RPMI8226 (cell line): Measurements from ENCODE around the gene DGKE.
A peak's percentile ranks its signal among the peaks of the same experiment; 100 is the strongest.

ENCODE experiments used
- DNase-seq: peaks from one replicate; pipeline ENCODE4 v3.0.0-alpha.2; 2015

Gene DGKE

DNA sequence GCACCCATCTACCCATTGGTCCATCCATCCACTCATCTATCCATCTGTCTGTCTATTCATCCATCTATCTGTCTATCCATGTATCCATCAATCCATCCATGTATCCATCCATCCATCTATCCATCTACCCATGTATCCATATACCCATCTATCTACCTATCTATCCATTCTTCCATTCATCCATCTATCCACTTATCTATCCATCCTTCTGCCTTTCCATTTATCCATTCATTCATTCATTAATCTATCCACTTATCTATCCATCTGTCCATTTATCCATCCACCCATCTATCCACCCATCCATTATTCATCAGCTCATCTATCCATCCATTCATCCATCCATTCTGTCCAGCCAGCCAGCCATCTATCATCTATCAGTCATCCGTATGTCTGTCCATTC is 58.4 kb downstream of the DGKE start:
- DNase-seq: no peak

DNA sequence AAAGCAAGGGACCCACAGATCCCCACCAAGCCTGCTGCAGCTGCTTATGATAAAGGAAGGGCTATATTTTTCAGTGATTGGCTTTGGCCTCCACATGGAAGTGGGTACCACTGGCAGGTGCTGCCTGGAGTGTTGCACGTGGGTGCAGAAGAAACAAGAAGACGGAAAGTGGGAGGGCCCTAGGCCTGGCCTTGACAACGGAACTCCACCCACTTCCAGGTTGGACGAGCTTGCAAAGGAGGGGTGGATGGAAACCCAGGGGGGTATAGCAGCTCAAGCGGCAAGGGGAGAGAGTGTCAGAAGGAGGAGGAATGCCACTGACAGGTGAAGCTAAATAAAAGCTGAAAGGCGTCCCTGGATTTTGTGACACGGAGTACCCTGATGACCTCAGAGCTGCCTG is 59.6 kb downstream of the DGKE start:
- DNase-seq: no peak

DNA sequence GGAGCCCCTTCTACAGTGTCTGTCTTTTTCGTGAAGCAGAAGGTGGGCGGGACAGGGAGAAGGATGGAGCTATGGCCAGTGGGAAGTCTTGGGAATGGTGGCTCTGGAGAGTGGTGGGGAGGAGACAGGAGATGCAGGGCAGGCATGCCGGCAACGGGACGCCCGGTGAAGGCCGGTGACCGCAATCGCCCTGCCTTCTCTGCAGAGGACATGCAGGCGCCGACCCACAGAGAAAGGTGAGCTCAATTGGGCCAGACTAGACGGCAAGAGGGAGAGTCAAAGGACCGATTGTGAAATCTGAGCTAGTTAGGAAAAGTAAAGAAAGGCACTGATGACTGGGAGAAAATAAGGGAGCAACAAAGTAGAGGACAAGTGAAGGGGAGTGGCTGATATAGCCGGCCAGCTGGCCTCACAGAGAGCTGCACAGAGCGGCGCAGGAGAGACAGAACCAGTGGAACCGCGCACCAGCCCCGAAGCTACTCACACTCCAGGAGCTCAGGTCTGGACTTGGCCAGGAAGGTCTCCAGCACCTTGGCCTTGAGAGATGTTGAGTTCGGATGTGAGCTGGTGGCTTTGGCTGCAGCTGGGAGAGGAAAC is 61.0 kb downstream of the DGKE start:
- no peak for DNase-seq

DNA sequence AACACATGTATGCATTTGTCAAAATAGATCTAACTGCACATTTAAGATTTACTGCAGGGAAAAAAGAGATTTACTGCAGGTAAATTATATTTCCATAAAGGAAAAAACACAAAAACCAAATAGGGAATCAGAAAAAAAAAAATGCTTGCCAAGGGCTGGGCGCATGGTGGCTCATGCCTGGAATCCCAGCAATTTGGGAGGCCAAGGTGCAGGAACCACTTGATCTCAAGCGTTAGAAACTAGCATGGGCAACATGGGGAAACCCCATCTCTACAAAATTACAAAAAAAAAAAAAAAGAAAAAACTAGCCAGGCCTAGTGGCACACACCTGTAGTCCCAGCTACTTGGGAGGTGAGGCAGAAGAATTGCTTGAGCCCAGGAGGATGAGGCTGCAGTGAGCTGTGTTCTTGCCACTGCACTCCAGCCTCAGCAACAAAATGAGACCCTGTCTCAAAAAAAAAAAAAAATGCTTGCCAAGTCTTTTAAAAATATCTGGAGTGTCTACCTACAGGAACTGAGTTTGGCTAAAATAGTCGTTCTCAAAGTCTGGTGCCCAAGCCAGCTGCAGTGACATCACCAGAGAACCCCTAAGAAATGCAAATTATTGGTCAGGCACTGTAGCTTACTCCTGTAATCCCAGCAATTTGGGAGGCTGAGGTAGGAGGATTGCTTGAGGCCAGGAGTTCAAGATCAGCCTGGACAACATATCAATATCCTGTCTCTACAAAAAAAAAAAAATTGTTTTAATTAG is 62.4 kb downstream of the DGKE start:
- DNase-seq: no peak

GRCh38 chr17:56896968-56897359 is 63.0 kb downstream of the DGKE start:
- no peak for DNase-seq

GRCh38 chr17:56897646-56898424 is 63.9 kb downstream of the DGKE start:
- no peak for DNase-seq

DNA sequence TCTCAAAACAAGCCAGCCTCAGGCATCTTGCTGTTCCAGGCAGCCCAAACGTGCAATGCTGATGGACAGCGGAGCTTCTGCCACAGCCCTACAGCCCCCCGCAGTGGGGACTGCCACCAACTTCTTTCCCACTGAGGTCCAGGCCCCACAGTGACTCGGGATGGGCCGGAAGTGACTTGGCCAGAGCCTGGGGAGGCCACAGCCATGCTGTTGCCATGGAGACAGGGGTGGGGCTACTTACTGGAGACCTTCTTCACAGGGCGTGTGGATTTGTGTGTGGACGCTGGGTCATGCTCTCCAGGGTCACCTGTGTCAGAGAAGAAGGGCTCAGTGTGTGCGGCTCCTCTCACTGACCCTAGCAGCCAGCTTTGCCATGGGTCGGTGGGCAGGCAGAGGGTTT is 64.9 kb downstream of the DGKE start:
- no peak for DNase-seq

DNA sequence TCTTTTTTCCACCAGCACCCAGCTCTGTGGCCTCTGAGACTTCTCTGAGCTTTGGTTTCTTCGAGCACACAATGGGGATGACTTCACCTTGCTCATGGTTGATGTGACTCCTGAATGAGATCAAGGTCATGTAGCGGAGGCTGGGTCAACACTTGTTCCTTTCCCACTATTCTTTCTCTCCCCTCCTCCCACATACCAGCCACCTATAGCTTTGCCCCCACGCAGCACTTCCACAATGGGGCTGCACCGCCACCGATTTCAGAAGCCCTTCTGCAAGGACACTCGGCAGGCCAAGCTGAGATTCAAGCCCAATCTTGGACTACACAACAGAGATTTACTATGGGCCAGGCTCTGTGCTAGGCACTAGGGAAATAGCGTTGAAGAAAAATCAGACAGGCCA is 65.5 kb downstream of the DGKE start:
- no peak for DNase-seq

DNA sequence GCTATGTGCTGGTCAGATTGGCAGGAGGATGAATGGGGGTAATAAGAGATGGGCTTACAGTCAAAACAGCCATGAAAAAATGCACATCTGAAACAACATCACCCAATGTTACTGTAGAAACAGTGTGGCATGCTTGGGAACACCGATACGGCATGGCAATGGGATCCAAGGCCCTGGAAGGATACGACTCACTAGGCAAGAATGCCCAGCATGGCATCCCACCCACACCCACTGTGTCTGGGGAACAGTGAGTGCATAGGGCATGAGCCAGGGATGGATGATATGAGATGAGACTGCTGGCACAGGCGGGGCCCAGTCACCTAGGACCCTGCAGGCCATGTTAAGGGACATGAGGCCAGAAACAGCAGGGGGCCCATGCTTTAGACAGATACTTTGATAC is 68.4 kb downstream of the DGKE start:
- DNase-seq: no peak

- DNase-seq: no peak
Measured at GRCh38 chr17:56903560-56903959, 69.6 kb downstream of the DGKE start.

GRCh38 chr17:56908001-56908542 is 74.1 kb downstream of the DGKE start:
- DNase-seq: peak; percentile 83

- DNase-seq: no peak
Measured at GRCh38 chr17:56909742-56910508, 76.0 kb downstream of the DGKE start.

DNA sequence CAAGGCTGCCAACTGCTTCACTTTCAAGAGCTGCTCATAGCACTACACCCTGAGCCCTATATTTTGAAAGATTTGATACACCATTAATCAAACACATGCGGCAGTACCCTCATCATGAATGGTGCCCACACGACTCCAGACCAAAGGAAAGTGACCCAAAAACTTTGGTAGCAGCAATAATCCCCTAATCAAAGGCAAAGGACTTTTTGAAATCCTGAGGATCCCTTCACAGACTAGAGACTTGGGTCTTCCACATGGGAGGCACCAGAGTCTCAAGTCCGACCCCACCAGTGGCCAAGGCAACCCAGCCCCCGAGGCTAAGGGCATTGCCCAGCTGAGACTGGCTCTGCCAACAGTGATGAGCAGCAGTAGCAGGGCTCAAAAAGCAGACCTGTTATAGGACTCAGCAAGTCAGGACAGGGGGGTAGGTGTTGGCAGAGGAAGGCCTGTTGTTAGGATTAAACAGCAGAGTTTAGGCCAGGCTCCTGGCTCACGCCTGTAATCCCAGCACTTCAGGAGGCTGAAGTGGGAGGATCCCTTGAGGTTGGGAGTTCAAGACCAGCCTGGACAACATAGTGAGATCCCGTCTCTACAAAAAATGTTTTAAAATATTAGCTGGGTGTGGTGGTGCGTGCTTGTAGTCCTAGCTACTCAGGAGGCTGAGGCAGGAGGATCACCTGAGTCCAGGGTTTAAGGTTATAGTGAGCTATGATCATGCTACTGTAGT is 76.7 kb downstream of the DGKE start:
- DNase-seq: no peak

DNA sequence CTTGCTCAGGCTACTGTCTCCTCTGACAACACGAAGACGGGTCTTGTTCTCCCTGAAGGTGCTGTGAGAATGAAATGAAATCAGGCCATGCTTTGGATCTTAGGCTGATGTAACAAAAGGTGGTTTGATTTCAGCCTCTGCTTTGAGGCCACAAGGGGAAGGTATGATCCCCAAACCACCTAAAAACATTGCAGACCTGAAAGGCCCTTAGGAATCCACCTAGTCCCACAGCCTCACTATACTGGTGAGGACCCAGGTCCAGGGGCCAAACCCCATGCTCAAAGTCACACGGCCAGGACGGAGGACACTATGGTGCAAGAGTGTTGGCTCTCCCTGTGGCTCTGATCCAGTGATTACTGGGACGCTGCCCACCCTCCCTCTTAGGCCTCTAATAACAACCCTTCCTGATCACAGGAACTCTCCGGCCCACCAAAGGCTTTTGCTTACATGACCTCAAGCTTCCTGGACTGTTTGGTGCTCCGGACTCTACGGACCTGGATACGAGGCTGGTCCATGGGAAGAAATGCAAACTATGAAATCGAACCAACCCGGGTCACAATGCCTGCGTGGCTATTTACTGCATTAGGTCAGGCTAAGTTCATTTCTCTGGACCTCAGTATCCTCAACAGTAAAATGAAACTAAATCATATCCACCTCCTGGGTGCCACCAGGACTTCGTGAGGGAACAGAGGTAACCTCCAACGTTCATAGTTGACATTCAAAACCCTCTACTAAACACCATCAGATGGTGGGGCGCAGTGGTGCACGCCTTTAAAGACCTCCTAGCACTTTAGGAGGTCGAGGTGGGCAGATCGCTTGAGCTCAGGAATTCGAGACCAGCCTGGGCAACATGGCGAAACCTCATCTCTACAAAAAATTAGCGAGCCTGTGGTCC is 78.4 kb downstream of the DGKE start:
- peak; percentile 20 for DNase-seq

- DNase-seq: no peak
Measured at GRCh38 chr17:56913000-56913311, 79.0 kb downstream of the DGKE start.

GRCh38 chr17:56913353-56913866 is 79.5 kb downstream of the DGKE start:
- no peak for DNase-seq

GRCh38 chr17:56913867-56914580 is 80.1 kb downstream of the DGKE start, which contains the start of gene TRIM25:
Gene TRIM25 (minus strand): TSS chr17:56914049. CDS start chr17:56913988, 61 bp downstream.
- DNase-seq: peak; percentile 93

DNA sequence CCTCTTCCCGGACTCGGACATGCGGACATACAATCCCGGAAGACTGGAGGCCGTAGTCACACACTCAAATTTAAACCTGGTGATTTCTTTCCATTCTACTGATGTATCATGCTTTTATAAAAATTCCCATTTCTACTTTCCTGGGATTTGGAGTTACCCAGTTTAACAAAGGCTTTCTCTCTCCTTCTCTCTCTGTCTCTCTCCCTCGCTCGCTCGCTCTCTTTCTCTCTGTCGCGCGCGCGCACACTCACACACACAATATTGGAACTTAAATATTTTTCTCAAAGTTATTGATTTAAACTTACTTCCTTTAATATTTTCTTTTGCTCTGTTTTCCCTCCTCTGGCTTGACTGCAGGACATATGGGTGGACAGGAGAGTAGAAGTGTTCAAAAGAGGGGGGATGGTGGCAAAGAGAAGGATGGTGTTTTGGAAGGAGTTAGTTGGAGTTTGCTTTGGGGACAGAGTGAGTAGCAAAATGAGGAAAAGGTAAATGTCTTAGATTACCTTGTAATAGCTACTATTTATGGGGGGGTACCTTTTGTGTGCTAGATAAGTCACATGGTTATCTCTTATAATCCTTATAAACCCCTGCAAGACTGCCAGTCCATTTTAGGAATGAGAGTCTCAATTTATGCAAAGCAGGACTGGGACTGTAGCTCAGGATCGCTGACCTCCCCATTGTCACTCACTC is 80.8 kb downstream of the DGKE start:
- DNase-seq: peak; percentile 11

- no peak for DNase-seq
Measured at GRCh38 chr17:56917559-56918296, 83.8 kb downstream of the DGKE start.
